HepG2 (cell line): ENCODE data around the gene TRAP1. TPM values are rescaled to one million over a fixed set of nuclear protein-coding genes. Genes with fewer than 3 reads are reported as not detected.
A peak's percentile ranks its signal among the peaks of the same experiment; 100 is the strongest.

Experiments used
- ARID5B ChIP-seq: IDR thresholded peaks from 2 replicates; pipeline ENCODE4 v1.4.0; 2020; ENCODE audit warnings: mild to moderate bottlenecking, missing genetic modification reagents
- CBX5 ChIP-seq: sonication (generic); formaldehyde crosslinking; IDR thresholded peaks from 2 replicates; pipeline ENCODE4 v1.4.0; 2020; ENCODE audit warnings: missing genetic modification reagents, borderline replicate concordance
- CENPT ChIP-seq: sonication (generic); formaldehyde crosslinking; IDR thresholded peaks from 2 replicates; pipeline ENCODE4 v1.8.0; 2022; ENCODE audit warnings: low read depth, mild to moderate bottlenecking, moderate library complexity, missing genetic modification reagents
- CERS6 ChIP-seq: sonication (generic); formaldehyde crosslinking; IDR thresholded peaks from 2 replicates; pipeline ENCODE4 v1.5.0; 2020; ENCODE audit warnings: missing genetic modification reagents
- EP300 ChIP-seq, 3 experiments: sonication (generic) in 1 of 3; formaldehyde crosslinking in 1 of 3; IDR thresholded peaks; 2 replicates each; pipeline versions ENCODE4 v1.5.1 to v1.6.1; 2011 to 2020; ENCODE audit warnings: low read depth in 2 of 3, low read length in 2 of 3, borderline replicate concordance in 1 of 3, improper control_type of control experiment in 1 of 3, mild to moderate bottlenecking in 1 of 3, missing genetic modification reagents in 1 of 3, moderate library complexity in 1 of 3
- GABPB1 ChIP-seq: IDR thresholded peaks from 2 replicates; pipeline ENCODE4 v1.6.1; 2016; ENCODE audit warnings: mild to moderate bottlenecking, missing genetic modification reagents, moderate library complexity, missing compliant biosample characterization
- GPN1 ChIP-seq: sonication (generic); formaldehyde crosslinking; IDR thresholded peaks from 2 replicates; pipeline ENCODE4 v1.5.1; 2020; ENCODE audit warnings: missing genetic modification reagents, borderline replicate concordance
- MXD1 ChIP-seq: sonication (generic); formaldehyde crosslinking; IDR thresholded peaks from 2 replicates; pipeline ENCODE4 v1.4.0; 2020; ENCODE audit warnings: mild to moderate bottlenecking, missing genetic modification reagents
- NFAT5 ChIP-seq: sonication (generic); formaldehyde crosslinking; IDR thresholded peaks from 2 replicates; pipeline ENCODE4 v1.4.0; 2020; ENCODE audit warnings: missing genetic modification reagents
- NR2F1 ChIP-seq, 2 experiments: fragments of 450-650 bp in 1 of 2; formaldehyde crosslinking in 1 of 2; IDR thresholded peaks; 2 replicates each; pipeline versions ENCODE4 v1.5.0 to v1.6.1; 2016 to 2020; ENCODE audit warnings: mild to moderate bottlenecking in 1 of 2, missing compliant biosample characterization in 1 of 2, missing genetic modification reagents in 1 of 2, moderate library complexity in 1 of 2
- SMARCE1 ChIP-seq: fragments of 450-650 bp; IDR thresholded peaks from 2 replicates; pipeline ENCODE4 v1.6.1; 2017; ENCODE audit warnings: borderline replicate concordance
- ZBTB8A ChIP-seq: sonication (generic); formaldehyde crosslinking; IDR thresholded peaks from 2 replicates; pipeline ENCODE4 v1.4.0; 2020; ENCODE audit warnings: mild to moderate bottlenecking, low read depth, missing genetic modification reagents, borderline replicate concordance
- ZMAT5 ChIP-seq: sonication (generic); formaldehyde crosslinking; IDR thresholded peaks from 2 replicates; pipeline ENCODE4 v1.5.0; 2020; ENCODE audit warnings: mild to moderate bottlenecking, low read depth, missing genetic modification reagents, borderline replicate concordance
- ZNF160 ChIP-seq: sonication (generic); formaldehyde crosslinking; IDR thresholded peaks from 2 replicates; pipeline ENCODE4 v1.8.0; 2022; ENCODE audit warnings: mild to moderate bottlenecking, inconsistent platforms, missing genetic modification reagents
- ZNF446 ChIP-seq: sonication (generic); formaldehyde crosslinking; IDR thresholded peaks from 2 replicates; pipeline ENCODE4 v1.5.0; 2020; ENCODE audit warnings: mild to moderate bottlenecking, missing genetic modification reagents
- ZNF530 ChIP-seq: sonication (generic); formaldehyde crosslinking; IDR thresholded peaks from 2 replicates; pipeline ENCODE4 v1.5.0; 2020; ENCODE audit warnings: low read depth, mild to moderate bottlenecking, missing genetic modification reagents
- polyA plus RNA-seq, 8 experiments: library from polyadenylated mRNA; depleted of rRNA in 3 of 8; stranded (reverse) in 7 of 8; unstranded in 1 of 8; fragments of >200 nt; fragmentation: Illumina TruSeq in 4 of 8; extraction: Trizol in 4 of 8; gene quantifications; 2 replicates each; pipeline versions ENCODE4 v1.2.1 to v1.2.3, GENCODE V29; 2011 to 2016; ENCODE audit warnings: low read depth in 4 of 8, missing spikeins in 1 of 8, mixed read lengths in 1 of 8; ENCODE audit not compliant: insufficient read depth in 1 of 8
- total RNA-seq, 5 experiments: library from RNA; depleted of rRNA; stranded (reverse); fragments of >200 nt; fragmentation: Illumina TruSeq; extraction: Trizol; gene quantifications; 2 replicates each; pipeline ENCODE4 v1.2.3, GENCODE V29; 2016; ENCODE audit warnings: low read depth in 1 of 5

The TRAP1 gene
- total and polyA plus RNA-seq, 2 of the 13 experiments (the other 11 are each of a cell fraction or from before 2014, with no cell fraction given): 127 to 240 TPM

GRCh38 chr16:3695610-3696369 is 21.5 kb downstream of the TRAP1 start (continued):
- TF ChIP-seq GABPB1: peak; percentile 67
- TF ChIP-seq CERS6 (CRISPR knock-in tag): no peak
- no peak; the same call in 1 of the 2 replicates for TF ChIP-seq ZNF530
- no peak for TF ChIP-seq CENPT (CRISPR knock-in tag)
- TF ChIP-seq MXD1 (CRISPR knock-in tag): peak; percentile 69; the same call in 1 of the 2 replicates
- TF ChIP-seq NR2F1 (CRISPR knock-in tag; IDR thresholded peaks at IDR 0.05): peak; percentile 50 to 51
- TF ChIP-seq EP300 (IDR thresholded peaks at IDR 0.05; ENCODE audit: low read depth in 2 of 2, low read length in 2 of 2): peak in 1 of 2 experiments; percentile 85; a peak in 2 of 4 replicates
- TF ChIP-seq EP300 (CRISPR knock-in tag; IDR thresholded peaks at IDR 0.05; ENCODE audit: borderline replicate concordance): peak; percentile 73; the same call in 1 of the 2 replicates
- peak; percentile 77; the same call in 1 of the 2 replicates for TF ChIP-seq ZNF160
- TF ChIP-seq ZMAT5: no peak
- peak; percentile 65; the same call in 1 of the 2 replicates for TF ChIP-seq ZNF446 (CRISPR knock-in tag)
- TF ChIP-seq ARID5B (CRISPR knock-in tag): peak; percentile 95
- TF ChIP-seq ZBTB8A (CRISPR knock-in tag): no peak
- TF ChIP-seq SMARCE1: no peak
- TF ChIP-seq NFAT5 (CRISPR knock-in tag): no peak
- peak; percentile 83; the same call in 1 of the 2 replicates for TF ChIP-seq CBX5 (CRISPR knock-in tag)
- no peak for TF ChIP-seq GPN1
